Dermis microvascular lymphatic vessel endothelial cell (primary cell): Measurements from ENCODE around the gene VHLL. TPM values are rescaled to one million over a fixed set of nuclear protein-coding genes. Genes with fewer than 3 reads are reported as not detected.
"Not testable (repeated sequence)": the region's sequence is repeated elsewhere in the genome, so short reads cannot be mapped to it uniquely, and the experiment has no call there.

Experiments
- DNase-seq, 2 donors: peaks; one replicate each; pipeline versions ENCODE4 v3.0.0 to v3.0.0-alpha.2; 2010; ENCODE audit warnings: low read depth in 2 of 2
- total RNA-seq: library from RNA; depleted of rRNA; stranded (reverse); fragments of >200 nt; gene quantifications from 2 replicates; pipeline ENCODE4 v1.2.1, GENCODE V29; 2014

Gene VHLL
- 0.13 TPM in 2 replicates for total RNA-seq

- no peak for DNase-seq
These were observed at the start of gene VHLL for GRCh38 chr1:156298852-156299357. TSS of gene VHLL (minus strand) at chr1:156299307. CDS start at chr1:156299189, 118 bp downstream.

- DNase-seq = no peak
These were observed 48.2 kb upstream of the VHLL start for GRCh38 chr1:156347331-156347730.

- no peak for DNase-seq
These were observed 47.5 kb upstream of the VHLL start for GRCh38 chr1:156346636-156347035.

GRCh38 chr1:156346035-156346434 is 46.9 kb upstream of the VHLL start:
- not testable (repeated sequence) for DNase-seq

GRCh38 chr1:156344409-156344808 is 45.3 kb upstream of the VHLL start:
- no peak for DNase-seq

- no peak for DNase-seq
These were observed 43.3 kb upstream of the VHLL start for GRCh38 chr1:156342166-156342955.

GRCh38 chr1:156338180-156338976 is 39.3 kb upstream of the VHLL start, which contains the start of the genes CCT3 and TSACC:
TSS of gene CCT3 (minus strand) at chr1:156338292. CDS start at chr1:156338184, 108 bp downstream.
TSS of gene TSACC (plus strand) at chr1:156338526. CDS start at chr1:156339758, 1,232 bp downstream.
- peak; percentile 100 for DNase-seq

GRCh38 chr1:156337888-156338179 is 38.7 kb upstream of the VHLL start:
- no peak for DNase-seq

- DNase-seq = peak in 1 of 2 donors; percentile 25
These were observed 38.2 kb upstream of the VHLL start for GRCh38 chr1:156337052-156337887.

GRCh38 chr1:156336242-156336641 is 37.1 kb upstream of the VHLL start:
- peak in 1 of 2 donors; percentile 35 for DNase-seq

- not testable (repeated sequence) for DNase-seq
These were observed 24.1 kb upstream of the VHLL start for GRCh38 chr1:156323179-156323578.

GRCh38 chr1:156320560-156320959 is 21.5 kb upstream of the VHLL start:
- peak in 1 of 2 donors; percentile 23 for DNase-seq

GRCh38 chr1:156319664-156320063 is 20.6 kb upstream of the VHLL start:
- peak in 1 of 2 donors; percentile 37 for DNase-seq

GRCh38 chr1:156316909-156317308 is 17.8 kb upstream of the VHLL start:
- no peak for DNase-seq

GRCh38 chr1:156310962-156311361 is 11.9 kb upstream of the VHLL start:
- no peak for DNase-seq

GRCh38 chr1:156308078-156308477 is 9.0 kb upstream of the VHLL start:
- DNase-seq = peak in 1 of 2 donors; percentile 26

GRCh38 chr1:156305215-156305614 is 6.1 kb upstream of the VHLL start:
- no peak for DNase-seq

- DNase-seq = no peak
These were observed 4.1 kb upstream of the VHLL start for GRCh38 chr1:156303241-156303640.

GRCh38 chr1:156295391-156295947 is 3.6 kb downstream of the VHLL start, which contains the start of gene GLMP:
TSS of gene GLMP (minus strand) at chr1:156295679. CDS start at chr1:156295645, 34 bp downstream.
- DNase-seq = peak; percentile 62 to 75

- no peak for DNase-seq
These were observed 5.2 kb downstream of the VHLL start for GRCh38 chr1:156293895-156294294.

- no peak for DNase-seq
These were observed 6.0 kb downstream of the VHLL start for GRCh38 chr1:156293098-156293434.
